NCI-H2081 (cell line): ENCODE results near the gene LARP4B.

Experiments used
- DNase-seq, 2 experiments: peaks; one replicate each; lab custom pipeline; 2025; lab: John Stamatoyannopoulos, UW

LARP4B gene

DNA sequence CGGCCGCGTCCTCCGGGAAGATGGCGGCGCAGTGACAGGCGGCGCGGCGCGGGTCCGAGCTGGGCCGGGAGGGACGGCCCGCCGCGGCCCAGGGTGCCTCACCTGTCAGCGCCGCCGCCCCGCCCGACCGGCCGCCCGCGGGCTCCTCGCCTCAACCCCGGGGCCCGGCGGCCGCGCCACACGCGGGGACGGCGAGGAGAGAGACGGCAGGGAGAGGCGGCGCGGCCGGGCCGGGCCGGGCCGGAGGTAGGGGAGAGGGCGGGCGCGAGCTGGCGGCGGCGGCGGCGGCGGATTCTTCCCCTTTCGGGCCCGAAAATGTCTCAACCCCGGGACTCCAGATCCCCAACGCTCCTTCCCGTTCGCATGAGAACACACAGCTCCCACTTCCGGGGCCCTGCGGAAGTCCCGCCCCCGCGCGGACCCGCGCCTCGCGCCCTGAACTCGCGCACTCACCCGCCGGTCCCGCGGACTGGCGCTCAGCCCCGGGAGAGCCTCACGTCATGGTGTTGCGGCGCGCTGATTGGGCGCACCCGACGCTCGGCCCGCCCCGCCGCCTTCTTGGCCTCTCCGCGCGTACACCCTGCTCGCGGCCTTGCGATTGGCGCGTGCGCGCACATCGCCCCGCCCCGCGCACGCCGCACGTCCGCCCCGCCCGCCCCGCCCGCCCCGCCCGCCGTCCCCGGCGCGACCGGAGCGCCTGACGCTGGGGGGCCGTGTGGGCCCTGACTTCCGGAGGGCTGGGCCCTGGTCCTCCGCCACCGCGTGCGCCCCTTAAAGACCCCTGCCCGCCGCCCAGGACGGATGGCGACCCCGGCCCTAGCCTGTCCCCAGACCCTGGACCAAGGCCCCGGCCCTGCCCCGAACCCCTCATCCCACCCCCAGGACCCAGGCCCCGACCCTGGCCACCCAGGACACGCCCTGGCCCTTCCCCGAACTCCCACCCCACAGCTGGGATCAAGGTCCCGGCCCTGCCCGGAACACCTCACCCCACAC is at the start of gene LARP4B:
Gene LARP4B, minus strand, starts transcription at position 380 of the 993 bp plus-strand sequence. CDS start 45,984 bp downstream, outside the sequence.
- DNase-seq, result peak; percentile 86 to 94

GRCh38 chr10:980468-981093 is 49.1 kb upstream of the LARP4B start:
- DNase-seq, result no peak

DNA sequence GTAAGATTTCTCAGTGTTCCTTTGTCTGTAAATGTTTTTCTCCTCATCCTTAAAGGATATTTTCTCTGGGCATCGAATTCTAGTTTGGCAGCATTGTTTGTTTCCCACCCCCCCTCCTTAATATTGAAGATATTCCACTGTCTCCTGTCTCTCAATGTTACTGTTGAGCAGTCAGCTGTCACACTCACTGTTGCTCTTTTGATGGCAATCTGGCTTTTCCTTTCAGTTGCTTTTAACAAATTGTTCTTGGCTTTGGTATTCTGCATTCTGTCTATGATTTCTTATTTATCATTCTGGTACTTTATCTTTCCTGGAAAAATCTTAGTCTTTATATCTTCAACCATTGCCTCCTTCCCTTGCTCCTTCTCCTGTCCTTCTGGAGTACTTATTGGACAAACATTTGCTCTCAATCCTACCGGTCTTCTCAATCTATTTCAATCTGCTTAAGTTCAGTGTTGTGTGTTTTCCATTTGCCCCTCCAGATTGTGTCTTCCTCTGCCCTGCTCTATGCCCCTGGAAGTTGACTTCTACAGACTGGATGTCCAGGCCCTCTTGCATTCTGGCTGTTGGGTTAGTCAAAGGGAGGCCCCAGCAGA is 47.4 kb upstream of the LARP4B start:
- DNase-seq, result no peak

DNA sequence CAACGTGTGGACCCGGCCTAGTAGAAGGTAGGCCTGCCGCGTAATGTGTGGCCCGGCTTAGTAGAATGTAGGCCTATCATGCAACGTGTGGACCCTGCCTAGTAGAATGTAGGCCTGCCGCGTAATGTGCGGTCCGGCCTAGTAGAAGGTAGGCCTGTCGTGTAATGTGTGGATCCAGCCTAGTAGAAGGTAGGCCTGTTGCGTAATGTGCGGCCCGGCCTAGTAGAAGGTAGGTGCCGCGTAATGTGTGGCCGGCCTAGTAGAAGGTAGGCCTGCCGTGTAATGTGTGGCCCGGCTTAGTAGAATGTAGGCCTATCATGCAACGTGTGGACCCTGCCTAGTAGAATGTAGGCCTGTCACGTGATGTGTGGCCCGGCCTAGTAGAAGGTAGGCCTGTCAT is 44.8 kb upstream of the LARP4B start:
- DNase-seq, result no peak

- DNase-seq, result no peak
Observed at GRCh38 chr10:974785-975074, 43.2 kb upstream of the LARP4B start.

DNA sequence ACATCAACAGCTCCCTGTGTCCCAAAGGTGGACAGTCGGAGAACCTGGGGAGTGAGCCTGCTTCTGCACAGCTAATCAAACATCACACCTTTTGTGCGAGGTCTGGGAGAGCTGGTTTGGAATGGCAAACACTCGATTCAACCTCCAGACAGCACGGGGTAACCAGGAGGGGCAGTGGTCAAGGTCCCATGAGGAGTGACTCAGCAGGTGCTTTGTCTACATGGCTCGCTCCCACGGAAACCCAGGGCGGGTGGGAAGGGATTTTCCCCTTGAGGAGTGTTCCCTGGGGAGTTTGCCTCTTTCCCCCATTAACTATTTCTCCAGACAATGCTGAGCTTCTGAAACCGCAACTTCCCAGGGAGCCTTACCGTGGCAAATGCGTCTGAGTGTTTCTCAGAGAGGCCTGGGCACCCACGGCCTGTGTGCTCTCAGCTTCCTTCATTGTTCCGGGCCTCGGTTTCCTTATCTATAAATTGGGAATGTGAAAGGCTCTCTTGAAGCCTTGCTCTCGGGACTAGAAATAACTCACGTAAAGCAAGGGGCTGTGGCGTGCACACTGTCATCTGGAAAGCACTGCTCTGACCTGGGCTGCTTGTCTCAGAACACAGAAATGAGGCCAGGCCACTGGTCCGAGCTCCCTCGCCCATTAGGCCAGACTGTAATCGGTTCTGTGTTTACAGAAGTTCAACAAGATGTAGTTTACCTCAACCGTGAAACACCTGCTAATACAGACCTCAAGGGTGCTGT is 42.7 kb upstream of the LARP4B start:
- no peak for DNase-seq

DNA sequence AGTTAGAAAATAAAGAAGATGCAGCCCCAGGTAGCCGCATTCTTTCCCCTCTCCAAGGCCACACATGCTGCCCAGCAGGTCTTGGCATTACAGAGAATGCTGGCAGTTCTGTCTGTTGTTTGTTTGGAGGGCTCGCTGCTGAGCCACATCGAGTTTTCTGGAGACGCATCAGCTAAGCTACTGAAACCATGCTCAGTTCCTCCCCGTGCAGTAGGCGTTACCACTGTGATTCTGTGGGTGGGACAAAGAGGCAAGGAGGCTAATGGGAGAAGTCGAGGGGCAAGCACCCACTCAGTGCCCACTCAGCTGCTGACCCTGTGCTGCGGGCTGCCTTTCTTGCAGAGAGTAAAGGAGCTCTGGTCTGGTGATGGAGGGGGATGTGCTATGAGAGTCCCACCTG is 41.3 kb upstream of the LARP4B start:
- DNase-seq, result no peak

DNA sequence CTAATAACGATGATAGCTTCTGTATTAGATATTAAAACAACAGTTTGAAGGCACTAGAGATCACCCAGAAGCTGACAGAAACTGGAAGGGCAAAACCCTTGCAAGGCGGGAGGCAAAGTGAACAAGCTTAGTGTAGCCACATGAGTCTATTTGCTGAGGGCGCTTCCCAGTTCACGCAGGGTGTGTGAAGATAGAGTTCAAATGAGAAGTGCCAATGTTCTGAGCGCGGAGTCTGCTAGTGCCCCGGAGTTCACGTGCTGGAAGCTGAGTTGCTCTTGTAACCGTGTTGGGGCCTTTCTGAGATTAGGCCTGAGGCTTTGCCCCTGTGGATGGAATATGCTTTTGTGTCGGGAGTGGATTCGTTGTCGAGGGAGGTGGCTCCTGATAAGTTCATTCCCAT is 40.1 kb upstream of the LARP4B start:
- DNase-seq, result no peak

GRCh38 chr10:971150-971542 is 39.6 kb upstream of the LARP4B start:
- DNase-seq, result no peak

DNA sequence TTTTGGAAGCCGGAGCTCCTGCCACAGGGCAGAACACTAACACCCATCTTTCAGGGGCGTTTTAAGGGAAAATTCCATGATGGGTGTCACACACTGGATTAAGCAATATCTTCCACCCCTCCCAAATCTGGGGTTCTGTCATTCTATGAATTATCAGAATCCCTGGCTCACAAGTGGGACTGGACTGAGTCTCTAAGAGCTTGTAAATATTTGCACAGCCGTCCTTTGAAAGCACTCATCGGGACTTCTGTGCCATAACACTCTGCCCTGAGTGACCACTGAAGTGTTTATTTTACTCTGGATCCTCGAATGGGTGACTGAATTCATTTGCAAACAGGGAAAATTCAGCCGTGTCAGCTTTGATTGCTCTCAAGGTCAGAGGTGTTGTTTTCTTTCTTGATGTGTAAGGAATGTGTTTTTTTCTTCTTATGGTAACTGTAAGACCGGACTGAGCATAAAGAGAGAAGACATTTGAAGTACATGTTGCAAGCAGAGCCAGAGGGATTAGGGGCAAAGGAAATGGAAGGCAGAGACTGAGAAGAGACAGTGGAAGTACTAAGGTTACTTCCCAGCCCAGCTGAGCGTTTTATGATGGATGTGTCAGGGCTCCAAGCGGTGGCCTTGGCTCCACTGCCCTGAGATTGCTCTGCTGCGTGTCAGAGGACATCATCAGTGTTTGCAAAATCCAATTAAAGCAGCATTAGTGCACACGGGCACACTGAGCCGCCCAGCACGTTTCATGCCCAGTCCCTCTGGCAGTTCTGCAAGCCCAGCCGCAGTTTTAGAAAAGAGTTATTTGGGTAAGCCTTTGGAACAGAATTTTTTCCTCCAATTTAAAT is 39.0 kb upstream of the LARP4B start:
- DNase-seq, result peak in 1 of 2 experiments; percentile 25

- no peak for DNase-seq
Observed at GRCh38 chr10:969473-970150, 38.1 kb upstream of the LARP4B start.

- DNase-seq, result no peak
Observed at GRCh38 chr10:968546-969199, 37.2 kb upstream of the LARP4B start.

- DNase-seq, result no peak
Observed at GRCh38 chr10:966466-967235, 35.1 kb upstream of the LARP4B start.

DNA sequence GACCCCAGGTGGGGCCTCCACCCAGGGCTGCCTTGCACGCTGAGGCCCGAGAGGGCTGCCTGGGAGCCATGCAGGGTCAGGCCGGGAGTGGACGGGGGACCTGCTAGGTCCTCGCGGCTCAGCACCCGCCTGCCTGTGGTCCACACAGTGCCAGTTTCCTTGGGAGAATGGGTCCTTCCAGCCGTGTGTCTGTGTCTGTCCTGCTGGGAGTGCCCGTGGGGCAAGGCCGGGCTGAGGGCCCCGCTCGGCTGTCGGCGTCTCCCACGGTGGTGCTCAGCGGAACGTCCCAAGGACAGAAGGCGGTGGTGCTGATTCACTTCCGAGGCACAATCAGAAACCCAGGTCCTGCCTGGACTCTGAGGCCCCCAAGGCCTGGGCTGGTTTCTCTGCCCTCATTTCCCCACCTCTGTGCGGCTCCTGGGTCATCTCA is 33.5 kb upstream of the LARP4B start:
- no peak for DNase-seq

DNA sequence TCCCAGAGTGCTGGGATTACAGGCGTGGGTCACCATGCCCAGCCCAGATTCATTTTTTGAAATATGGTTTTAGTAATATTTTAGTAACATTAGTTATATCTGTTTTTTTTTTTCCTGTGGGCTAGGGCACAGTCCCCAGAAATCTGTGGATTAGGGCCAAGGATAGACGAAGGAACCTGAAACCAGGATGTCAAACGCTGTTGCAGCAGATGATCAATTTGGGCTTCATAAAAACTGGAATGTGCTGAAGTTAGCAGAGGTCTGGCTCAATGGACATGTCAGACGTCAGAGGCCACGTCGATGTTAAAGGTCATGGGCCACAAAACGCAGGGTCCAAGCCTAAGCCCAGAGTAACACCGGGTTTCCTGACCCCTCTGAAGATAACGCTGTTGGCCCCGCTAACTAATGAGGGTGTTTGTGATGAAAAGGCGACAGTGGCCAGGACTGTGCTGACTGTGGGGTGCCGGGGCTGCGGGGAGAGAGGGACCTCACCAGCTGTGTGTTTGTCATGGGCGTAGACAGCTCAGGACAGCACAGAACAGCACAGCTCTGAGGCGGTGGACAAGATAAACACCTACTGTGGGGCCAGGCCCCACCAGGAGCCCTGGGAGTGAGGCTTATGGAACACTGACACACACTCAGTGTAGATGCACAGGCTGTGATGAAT is 32.9 kb upstream of the LARP4B start:
- no peak for DNase-seq

DNA sequence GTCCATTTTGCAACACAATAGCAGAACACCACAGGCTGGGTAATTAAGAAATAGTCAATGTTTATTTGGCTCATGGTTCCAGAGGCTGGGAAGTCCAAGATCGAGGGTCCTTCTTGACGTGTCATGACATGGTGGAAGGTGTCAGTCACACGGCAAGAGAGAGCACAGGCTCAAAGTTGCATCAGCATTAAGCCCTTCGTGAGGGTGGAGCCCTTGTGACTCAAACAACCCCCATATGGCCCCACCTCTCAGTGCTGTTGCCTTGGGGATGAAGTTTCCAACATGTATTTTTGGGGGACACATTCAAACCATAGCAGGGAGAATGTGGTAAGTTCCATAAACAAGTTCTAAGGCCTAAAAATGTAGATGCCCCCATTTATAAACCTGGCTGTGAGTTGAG is 32.1 kb upstream of the LARP4B start:
- DNase-seq, result no peak

- DNase-seq, result no peak
Observed at GRCh38 chr10:963186-963585, 31.7 kb upstream of the LARP4B start.

DNA sequence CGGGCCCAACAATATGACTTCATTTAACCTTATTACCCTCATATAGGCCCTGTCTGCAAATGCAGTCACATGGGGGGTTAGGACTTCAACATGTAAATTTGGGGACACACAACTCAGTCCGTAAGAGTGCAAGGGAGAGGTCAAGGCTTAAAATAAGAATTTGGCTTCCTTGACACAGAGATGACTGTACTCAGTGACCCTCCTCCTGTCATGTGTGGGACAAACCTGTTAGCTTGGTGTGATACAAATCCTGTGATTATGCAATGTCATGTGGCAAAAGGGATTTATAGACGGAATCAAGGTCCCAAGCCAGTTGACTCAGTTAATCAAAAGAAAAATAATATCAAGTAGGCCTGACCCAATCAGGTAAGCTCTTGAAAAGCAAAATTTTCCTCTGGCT is 30.8 kb upstream of the LARP4B start:
- DNase-seq, result no peak

GRCh38 chr10:958856-959255 is 27.4 kb upstream of the LARP4B start:
- no peak for DNase-seq
